ENCODE measurements around the gene DNAJB13. TPM values are rescaled to one million over a fixed set of nuclear protein-coding genes. Genes with fewer than 3 reads are reported as not detected.
A peak's percentile ranks its signal among the peaks of the same experiment; 100 is the strongest.

Gene DNAJB13
- total RNA-seq, 2 experiments from 2014 or later, result 0.29 TPM; not detected in 1

DNA sequence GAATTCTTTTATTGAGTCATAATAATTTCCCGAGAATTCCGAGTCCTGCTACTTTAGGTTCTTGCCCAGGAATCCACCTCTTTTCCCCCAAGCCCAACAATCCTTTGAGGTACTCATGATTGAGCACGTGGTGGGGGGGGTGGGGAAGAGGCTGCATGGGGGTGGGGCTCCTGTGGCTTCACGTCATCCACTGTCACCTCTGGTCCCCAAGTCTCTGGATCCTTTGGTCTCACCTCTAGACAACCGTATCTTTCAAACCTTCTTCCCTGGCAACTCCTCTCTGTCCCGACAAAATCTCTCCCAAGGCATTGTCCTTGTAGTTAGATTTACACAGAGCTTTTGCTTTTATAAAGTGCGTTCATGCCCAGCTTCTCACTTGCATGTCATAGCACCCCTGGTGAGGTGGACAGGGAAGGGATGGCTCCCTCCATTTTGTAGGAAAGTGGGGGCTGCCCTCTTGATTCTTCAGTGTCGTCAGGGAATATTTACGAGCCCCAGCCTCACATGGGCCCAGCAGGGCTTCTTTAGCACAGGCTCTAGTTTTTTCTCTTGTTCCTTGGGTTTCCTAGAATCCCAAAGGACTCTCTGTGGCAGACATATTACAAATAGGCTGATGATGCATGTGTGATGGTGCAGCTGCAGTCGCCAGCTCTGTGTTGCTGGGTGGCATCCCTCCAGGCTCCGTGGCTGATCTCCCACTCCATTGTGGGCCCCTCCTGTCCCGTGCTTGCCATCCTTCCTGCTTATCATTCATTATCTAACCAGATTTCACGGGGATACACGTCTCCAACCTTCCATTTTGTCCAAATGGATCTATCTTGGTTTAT lies 49.7 kb downstream of the DNAJB13 start:
- no peak overlapping the region for H3K4me3 ChIP-seq (ENCODE audit: low read depth, low read length, poor library complexity, severe bottlenecking)
- CTCF ChIA-PET (ENCODE audit: unreplicated experiment), result no interaction called here
- no peaks in the 10 kb centered on the region for H3K9me2 ChIP-seq (ENCODE audit: insufficient read depth, low read length)
- H4K20me1 ChIP-seq (ENCODE audit: insufficient read depth, low read length), result no peaks in the 10 kb centered on the region
- H3K36me3 ChIP-seq (ENCODE audit: insufficient read depth, low read length), result no peaks in the 10 kb centered on the region
- intact Hi-C loops (cut with micrococcal nuclease; ENCODE audit: unreplicated experiment), result no loop called here
- POLR2A ChIA-PET, result interaction anchor here (1.1 to 1.3 kb wide), 2 partner anchors 18 to 21 kb away, joined by 3 to 4 read pairs; no protein-coding TSS in a partner anchor
- peak overlapping the region; percentile 66 for H3K4me2 ChIP-seq (ENCODE audit: low read length)
- no peak overlapping the region for H2AFZ ChIP-seq (ENCODE audit: low read length)
- no peak for TF ChIP-seq EZH2phosphoT487 (IDR thresholded peaks at IDR 0.05; ENCODE audit: borderline replicate concordance, low read depth, low read length)
- TF ChIP-seq, protein P1, sequence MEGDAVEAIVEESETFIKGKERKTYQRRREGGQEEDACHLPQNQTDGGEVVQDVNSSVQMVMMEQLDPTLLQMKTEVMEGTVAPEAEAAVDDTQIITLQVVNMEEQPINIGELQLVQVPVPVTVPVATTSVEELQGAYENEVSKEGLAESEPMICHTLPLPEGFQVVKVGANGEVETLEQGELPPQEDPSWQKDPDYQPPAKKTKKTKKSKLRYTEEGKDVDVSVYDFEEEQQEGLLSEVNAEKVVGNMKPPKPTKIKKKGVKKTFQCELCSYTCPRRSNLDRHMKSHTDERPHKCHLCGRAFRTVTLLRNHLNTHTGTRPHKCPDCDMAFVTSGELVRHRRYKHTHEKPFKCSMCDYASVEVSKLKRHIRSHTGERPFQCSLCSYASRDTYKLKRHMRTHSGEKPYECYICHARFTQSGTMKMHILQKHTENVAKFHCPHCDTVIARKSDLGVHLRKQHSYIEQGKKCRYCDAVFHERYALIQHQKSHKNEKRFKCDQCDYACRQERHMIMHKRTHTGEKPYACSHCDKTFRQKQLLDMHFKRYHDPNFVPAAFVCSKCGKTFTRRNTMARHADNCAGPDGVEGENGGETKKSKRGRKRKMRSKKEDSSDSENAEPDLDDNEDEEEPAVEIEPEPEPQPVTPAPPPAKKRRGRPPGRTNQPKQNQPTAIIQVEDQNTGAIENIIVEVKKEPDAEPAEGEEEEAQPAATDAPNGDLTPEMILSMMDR (conservative IDR thresholded peaks at IDR 0.05; ENCODE audit: low read length), result no peak
- BruUV-seq (replicated peaks), result no TSS peak
- H3K79me2 ChIP-seq (ENCODE audit: insufficient read depth, low read depth, low read length), result no peaks in the 10 kb centered on the region; the same call in 1 of the 2 replicates
- DNase-seq (ENCODE audit: low spot score), result no peak
- H3K27ac ChIP-seq (ENCODE audit: low read depth, low read length, poor library complexity, severe bottlenecking), result peak overlapping the region; percentile 88
- H3K9me3 ChIP-seq (ENCODE audit: low read length), result no peaks in the 10 kb centered on the region
- peaks cover 58% of the 10 kb centered on the region for H3K4me1 ChIP-seq (ENCODE audit: insufficient read depth, low read length, poor library complexity, severe bottlenecking)

DNA sequence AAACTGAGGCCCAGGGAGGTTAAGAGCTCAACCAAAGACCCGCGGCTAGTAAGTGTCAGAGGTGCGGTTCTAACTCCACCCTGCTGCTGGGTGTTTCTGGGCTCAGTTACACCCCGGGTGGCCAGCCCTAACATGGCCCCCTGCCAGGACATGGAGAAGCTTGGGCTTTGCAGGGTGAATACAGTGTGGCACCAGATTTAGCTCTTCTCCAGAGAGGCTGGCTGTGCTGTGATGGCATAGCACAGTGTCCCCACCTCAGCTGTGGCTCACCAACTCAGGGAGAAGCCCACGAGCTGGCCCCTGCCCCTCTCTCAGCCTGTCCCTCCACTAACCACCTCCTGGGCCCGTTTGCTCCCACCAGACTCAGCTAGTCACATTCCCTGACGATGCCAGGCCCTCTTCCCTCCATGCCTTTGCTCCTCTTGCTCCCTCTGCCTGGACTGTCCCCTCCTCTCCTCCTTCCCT lies 51.0 kb downstream of the DNAJB13 start:
- DNase-seq (ENCODE audit: low spot score), result no peak
- Histone ChIP-seq H3K27ac (ENCODE audit: low read depth, low read length, poor library complexity, severe bottlenecking) (no peak overlapping the region), H3K36me3 (ENCODE audit: insufficient read depth, low read length) (no peaks in the 10 kb centered on the region), H2AFZ (ENCODE audit: low read length) (no peak overlapping the region), H3K9me3 (ENCODE audit: low read length) (no peaks in the 10 kb centered on the region), H3K4me1 (ENCODE audit: insufficient read depth, low read length, poor library complexity, severe bottlenecking) (peaks cover 45% of the 10 kb centered on the region), H3K79me2 (ENCODE audit: insufficient read depth, low read depth, low read length) (no peaks in the 10 kb centered on the region; the same call in 1 of the 2 replicates), H3K9me2 (ENCODE audit: insufficient read depth, low read length) (no peaks in the 10 kb centered on the region), H3K4me3 (ENCODE audit: low read depth, low read length, poor library complexity, severe bottlenecking) (no peak overlapping the region), H4K20me1 (ENCODE audit: insufficient read depth, low read length) (no peaks in the 10 kb centered on the region), H3K4me2 (ENCODE audit: low read length) (no peak overlapping the region)
- CTCF ChIA-PET (ENCODE audit: unreplicated experiment), result no interaction called here
- POLR2A ChIA-PET, result interaction anchor here (0.5 to 1.4 kb wide), 3 partner anchors 10 to 20 kb away, joined by 3 to 4 read pairs (median 4); no protein-coding TSS in a partner anchor
- TF ChIP-seq, protein P1 (conservative IDR thresholded peaks at IDR 0.05; ENCODE audit: low read length), result no peak
- TF ChIP-seq EZH2phosphoT487 (IDR thresholded peaks at IDR 0.05; ENCODE audit: borderline replicate concordance, low read depth, low read length), result no peak
- intact Hi-C loops (cut with micrococcal nuclease; ENCODE audit: unreplicated experiment), result no loop called here
- no TSS peak for BruUV-seq (replicated peaks)

DNA sequence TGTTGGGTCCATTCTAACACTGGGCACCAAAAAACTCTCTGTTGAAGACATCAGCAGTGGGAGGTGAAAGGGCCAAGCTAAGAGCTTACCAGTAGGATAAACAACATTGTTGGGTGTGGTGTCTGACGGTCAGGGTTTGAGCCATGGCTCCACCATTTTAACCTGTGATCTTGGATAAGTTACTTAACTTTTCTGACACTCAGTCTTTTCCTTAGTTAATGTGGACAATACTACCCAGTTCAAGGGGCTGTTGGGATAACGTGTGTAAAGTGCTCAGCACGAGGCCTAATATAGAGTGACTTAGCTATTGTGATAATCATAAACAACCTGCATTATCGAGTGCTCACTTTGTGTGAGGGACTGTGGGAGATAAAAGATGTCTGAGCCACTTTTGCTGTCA lies 52.0 kb downstream of the DNAJB13 start:
- Histone ChIP-seq H3K27ac (ENCODE audit: low read depth, low read length, poor library complexity, severe bottlenecking) (no peak overlapping the region), H3K9me3 (ENCODE audit: low read length) (no peaks in the 10 kb centered on the region), H3K36me3 (ENCODE audit: insufficient read depth, low read length) (no peaks in the 10 kb centered on the region), H3K79me2 (ENCODE audit: insufficient read depth, low read depth, low read length) (no peaks in the 10 kb centered on the region; the same call in 1 of the 2 replicates), H3K4me2 (ENCODE audit: low read length) (no peak overlapping the region), H2AFZ (ENCODE audit: low read length) (no peak overlapping the region), H4K20me1 (ENCODE audit: insufficient read depth, low read length) (no peaks in the 10 kb centered on the region), H3K4me3 (ENCODE audit: low read depth, low read length, poor library complexity, severe bottlenecking) (no peak overlapping the region), H3K4me1 (ENCODE audit: insufficient read depth, low read length, poor library complexity, severe bottlenecking) (peaks cover 35% of the 10 kb centered on the region), H3K9me2 (ENCODE audit: insufficient read depth, low read length) (no peaks in the 10 kb centered on the region)
- intact Hi-C loops (cut with micrococcal nuclease; ENCODE audit: unreplicated experiment), result no loop called here
- no TSS peak for BruUV-seq (replicated peaks)
- no peak for DNase-seq (ENCODE audit: low spot score)
- TF ChIP-seq EZH2phosphoT487 (IDR thresholded peaks at IDR 0.05; ENCODE audit: borderline replicate concordance, low read depth, low read length), result no peak
- TF ChIP-seq, protein P1 (conservative IDR thresholded peaks at IDR 0.05; ENCODE audit: low read length), result no peak
- CTCF ChIA-PET (ENCODE audit: unreplicated experiment), result no interaction called here
- POLR2A ChIA-PET, result interaction anchor here (1.0 to 1.4 kb wide), 2 partner anchors 8 to 10 kb away, joined by 3 to 4 read pairs; no protein-coding TSS in a partner anchor
